CD4-positive, alpha-beta memory T cell (primary cell): ENCODE measurements around the gene CHRNE. TPM values are rescaled to one million over a fixed set of nuclear protein-coding genes. Genes with fewer than 3 reads are reported as not detected.

Experiments used
- CTCF ChIA-PET: fragments of 350-600 bp; sonication (Branson Sonifier 250); formaldehyde crosslinking; loops from one replicate; lab custom pipeline; 2021; ENCODE audit warnings: inconsistent platforms; ENCODE audit not compliant: partially characterized antibody; lab: Charles Lee
- POLR2A ChIA-PET: fragments of 350-600 bp; sonication (Branson Sonifier 250); formaldehyde crosslinking; loops from one replicate; lab custom pipeline; 2021; ENCODE audit not compliant: partially characterized antibody; lab: Charles Lee
- DNase-seq, 5 donors: peaks; one replicate each; pipeline versions ENCODE4 v3.0.0 to v3.0.0-alpha.2; 2020 to 2022; ENCODE audit warnings: mixed read lengths in 1 of 5
- H3K27ac ChIP-seq: one replicate; pipeline ENCODE4 v1.7.0; 2013; ENCODE audit warnings: low read depth, low read length
- H3K27me3 ChIP-seq: 2 replicates; pipeline ENCODE4 v1.7.0; 2013; ENCODE audit warnings: mild to moderate bottlenecking, low read length, moderate library complexity; ENCODE audit not compliant: insufficient read depth
- H3K36me3 ChIP-seq: 2 replicates; pipeline ENCODE4 v1.7.0; 2013; ENCODE audit warnings: mild to moderate bottlenecking, low read length, moderate library complexity; ENCODE audit not compliant: insufficient read depth
- H3K4me1 ChIP-seq: 2 replicates; pipeline ENCODE4 v1.7.0; 2013; ENCODE audit warnings: mild to moderate bottlenecking, low read length, moderate library complexity; ENCODE audit not compliant: insufficient read depth
- H3K4me3 ChIP-seq, 2 donors: one replicate each; pipeline ENCODE4 v1.7.0; 2013; ENCODE audit warnings: low read length in 2 of 2, mild to moderate bottlenecking in 1 of 2
- H3K9me3 ChIP-seq, 2 donors: one replicate each; pipeline ENCODE4 v1.7.0; 2013; ENCODE audit warnings: low read length in 2 of 2, control low read depth in 1 of 2; ENCODE audit not compliant: control insufficient read depth in 1 of 2
- H3K27ac Mint-ChIP-seq, 7 donors: one replicate each; pipeline ENCODE4 v1.8.0; 2020 to 2021; ENCODE audit warnings: mixed read lengths in 7 of 7, mild to moderate bottlenecking in 6 of 7, inconsistent platforms in 3 of 7, moderate library complexity in 3 of 7
- H3K27me3 Mint-ChIP-seq, 2 donors: one replicate each; pipeline ENCODE4 v1.8.0; 2020 to 2021; ENCODE audit warnings: mixed read lengths in 2 of 2
- H3K36me3 Mint-ChIP-seq, 2 donors: one replicate each; pipeline ENCODE4 v1.8.0; 2020 to 2021; ENCODE audit warnings: mixed read lengths in 2 of 2, inconsistent platforms in 1 of 2, mild to moderate bottlenecking in 1 of 2
- H3K4me1 Mint-ChIP-seq, 4 donors: one replicate each; pipeline ENCODE4 v1.8.0; 2020 to 2021; ENCODE audit warnings: mixed read lengths in 4 of 4, mild to moderate bottlenecking in 1 of 4
- H3K4me3 Mint-ChIP-seq, 8 donors: one replicate each; pipeline ENCODE4 v1.8.0; 2020 to 2021; ENCODE audit warnings: mixed read lengths in 8 of 8, mild to moderate bottlenecking in 7 of 8, moderate library complexity in 6 of 8, inconsistent platforms in 3 of 8
- H3K9me3 Mint-ChIP-seq, 8 donors: one replicate each; pipeline ENCODE4 v1.8.0; 2020 to 2021; ENCODE audit warnings: mixed read lengths in 8 of 8, mild to moderate bottlenecking in 5 of 8, inconsistent platforms in 3 of 8, moderate library complexity in 1 of 8
- intact Hi-C: fragments of 100-400 bp; cut with micrococcal nuclease; formaldehyde crosslinking; loops from one replicate; pipeline ENCODE4 v1.15.1; 2023
- polyA plus RNA-seq, 2 donors: library from polyadenylated mRNA; unstranded; fragments of 300-500 nt; fragmentation: Illumina TruSeq; gene quantifications; one replicate each; pipeline ENCODE4 v1.2.3, GENCODE V29; 2021
- total RNA-seq, 2 experiments: library from RNA; stranded (reverse); gene quantifications; one replicate each; pipeline ENCODE4 v1.2.3, GENCODE V29; 2021

CHRNE gene
- total and polyA plus RNA-seq, 4 experiments from 2014 or later = 0.08 to 1.3 (median 0.42) TPM

GRCh38 chr17:4898351-4898750 is 4.5 kb downstream of the CHRNE start:
- H3K4me3 ChIP-seq = no peak overlapping the region
- peak overlapping the region; percentile 67 for H3K27ac ChIP-seq
- H3K4me1 ChIP-seq = peaks cover 34% of the 10 kb centered on the region
- no peak for DNase-seq
- intact Hi-C loops = loop anchor here (2.0 kb wide), 2 partner anchors 102 to 188 kb away; partner anchors contain the start of genes ARRB2 and PSMB6
- H3K36me3 ChIP-seq = peaks cover 27% of the 10 kb centered on the region
- POLR2A ChIA-PET = interaction anchor here (0.6 to 5.7 kb wide), 7 partner anchors 9 to 195 kb away, joined by 3 to 40 read pairs (median 8); partner anchors contain the start of genes ARRB2, PELP1, RNF167 and SLC25A11
- H3K9me3 ChIP-seq = no peaks in the 10 kb centered on the region
- peaks cover 15 to 43% (median 29%) of the 10 kb centered on the region in 4 donors for H3K4me1 Mint-ChIP-seq
- H3K27me3 ChIP-seq = no peaks in the 10 kb centered on the region
- peak overlapping the region; percentile 65 to 82 (median 74) for H3K4me3 Mint-ChIP-seq
- peaks cover 0 to 2% of the 10 kb centered on the region in 2 donors for H3K27me3 Mint-ChIP-seq
- CTCF ChIA-PET = interaction anchor here (3.0 kb wide), 1 partner anchor 11 kb away, joined by 19 read pairs; no protein-coding TSS in a partner anchor
- peaks cover 11 to 33% of the 10 kb centered on the region in 2 donors for H3K36me3 Mint-ChIP-seq
- no peaks in the 10 kb centered on the region for H3K9me3 Mint-ChIP-seq
- H3K27ac Mint-ChIP-seq = peak overlapping the region; percentile 58 to 93 (median 84)

DNA sequence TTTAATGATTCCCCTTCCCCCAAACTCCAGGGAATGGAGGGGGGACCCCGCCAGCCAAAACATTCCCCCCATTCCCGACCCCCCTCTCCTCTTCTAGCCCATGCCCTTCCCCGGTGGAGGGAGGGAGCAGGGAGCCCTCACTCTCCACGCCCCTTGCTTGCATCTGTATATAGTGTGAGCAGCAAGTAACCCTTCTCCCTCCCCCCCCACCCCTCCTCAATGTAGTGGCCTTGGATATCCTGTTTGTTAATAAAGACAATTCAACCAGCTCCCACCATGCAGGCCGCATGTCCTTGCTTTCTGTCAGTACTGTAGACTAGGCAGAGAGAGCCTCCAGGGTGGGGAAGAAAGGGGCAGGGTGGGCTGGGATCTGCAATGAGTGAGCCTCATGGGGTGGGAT is 5.1 kb downstream of the CHRNE start:
- H3K36me3 Mint-ChIP-seq = peaks cover 14 to 37% of the 10 kb centered on the region in 2 donors

GRCh38 chr17:4897198-4897687 is 5.7 kb downstream of the CHRNE start:
- H3K36me3 ChIP-seq = peaks cover 36% of the 10 kb centered on the region

More for the DNA sequence above, 5.1 kb downstream of the CHRNE start:
- intact Hi-C loops = loop anchor here (2.0 kb wide), 2 partner anchors 101 to 187 kb away; partner anchors contain the start of genes ARRB2 and PSMB6
- peak overlapping the region in 3 of 8 donors; percentile 70 to 77 (median 71) for H3K4me3 Mint-ChIP-seq
- H3K36me3 ChIP-seq = peaks cover 33% of the 10 kb centered on the region
- peaks cover 0 to 2% of the 10 kb centered on the region in 2 donors for H3K27me3 Mint-ChIP-seq
- peaks cover 10 to 38% (median 24%) of the 10 kb centered on the region in 4 donors for H3K4me1 Mint-ChIP-seq
- H3K27ac Mint-ChIP-seq = peak overlapping the region in 4 of 7 donors; percentile 58 to 89 (median 80)
- H3K4me3 ChIP-seq = no peak overlapping the region
- no peak for DNase-seq
- no peaks in the 10 kb centered on the region for H3K9me3 Mint-ChIP-seq
- H3K27me3 ChIP-seq = no peaks in the 10 kb centered on the region
- POLR2A ChIA-PET = interaction anchor here (1.9 to 2.6 kb wide), 2 partner anchors 8 to 188 kb away, joined by 8 to 12 read pairs; partner anchors contain the start of gene ARRB2
- no peak overlapping the region for H3K27ac ChIP-seq
- H3K4me1 ChIP-seq = peaks cover 28% of the 10 kb centered on the region
- H3K9me3 ChIP-seq = no peaks in the 10 kb centered on the region
- CTCF ChIA-PET = no interaction called here

DNA sequence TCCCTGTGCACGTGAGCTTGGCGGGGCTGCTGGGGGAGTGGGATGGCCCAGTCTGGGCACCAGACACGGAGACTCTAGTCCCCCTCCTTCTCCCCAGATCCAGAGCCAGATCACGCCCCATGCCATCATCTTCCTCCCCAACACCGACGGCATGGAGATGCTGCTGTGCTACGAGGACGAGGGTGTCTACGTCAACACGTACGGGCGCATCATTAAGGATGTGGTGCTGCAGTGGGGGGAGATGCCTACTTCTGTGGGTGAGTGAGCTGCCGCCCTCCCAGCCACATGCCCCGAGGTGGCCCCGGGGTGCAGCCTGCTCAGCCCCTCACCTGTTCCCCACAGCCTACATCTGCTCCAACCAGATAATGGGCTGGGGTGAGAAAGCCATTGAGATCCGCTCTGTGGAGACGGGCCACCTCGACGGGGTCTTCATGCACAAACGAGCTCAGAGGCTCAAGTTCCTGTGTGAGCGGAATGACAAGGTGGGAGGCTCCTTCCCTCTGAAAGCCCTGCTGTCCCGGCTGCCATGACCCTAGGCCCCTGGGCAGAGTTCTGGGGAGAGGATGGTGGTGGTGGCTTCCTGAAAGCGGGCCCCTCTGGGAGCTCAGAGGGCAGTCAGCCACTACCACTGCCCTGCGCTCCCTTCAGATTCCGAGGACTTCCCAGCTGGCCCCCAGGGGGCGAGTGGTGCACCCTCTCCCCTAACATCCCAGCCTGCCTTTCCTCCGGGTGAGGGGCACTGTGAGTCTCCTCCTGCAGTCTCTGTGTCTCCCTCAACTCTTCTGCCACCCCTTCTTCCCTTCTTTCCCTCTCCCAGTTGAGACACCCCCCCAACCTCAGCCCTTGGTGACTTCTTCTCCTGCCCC is 6.3 kb downstream of the CHRNE start:
- ChIA-PET CTCF (interaction anchor here (0.9 to 1.0 kb wide), 2 partner anchors 8 to 12 kb away, joined by 3 read pairs; no protein-coding TSS in a partner anchor), POLR2A (interaction anchor here (0.9 to 1.3 kb wide), 2 partner anchors 44 to 187 kb away, joined by 3 to 4 read pairs; partner anchors contain the start of genes ARRB2, RNF167 and SLC25A11)
- peaks cover 42% of the 10 kb centered on the region for H3K36me3 ChIP-seq
- Mint-ChIP-seq H3K27ac (peak overlapping the region in 4 of 7 donors; percentile 13 to 87 (median 24)), H3K4me3 (no peak overlapping the region), H3K9me3 (no peaks in the 10 kb centered on the region), H3K4me1 (peaks cover 5 to 27% (median 17%) of the 10 kb centered on the region in 4 donors), H3K27me3 (peaks cover 0 to 2% of the 10 kb centered on the region in 2 donors), H3K36me3 (peaks cover 16 to 42% of the 10 kb centered on the region in 2 donors)
- H3K27me3 ChIP-seq = no peaks in the 10 kb centered on the region
- H3K27ac ChIP-seq = no peak overlapping the region
- DNase-seq = no peak
- no peaks in the 10 kb centered on the region for H3K9me3 ChIP-seq
- no peak overlapping the region for H3K4me3 ChIP-seq
- intact Hi-C loops = no loop called here
- peaks cover 23% of the 10 kb centered on the region for H3K4me1 ChIP-seq

More at GRCh38 chr17:4897198-4897687, 5.7 kb downstream of the CHRNE start:
- ChIA-PET POLR2A (interaction anchor here (0.9 to 1.3 kb wide), 2 partner anchors 43 to 187 kb away, joined by 3 to 4 read pairs; partner anchors contain the start of genes ARRB2, RNF167 and SLC25A11), CTCF (interaction anchor here (0.9 kb wide), 1 partner anchor 9 kb away, joined by 3 read pairs; no protein-coding TSS in a partner anchor)
- Mint-ChIP-seq H3K27me3 (peaks cover 0 to 2% of the 10 kb centered on the region in 2 donors), H3K27ac (peak overlapping the region in 3 of 7 donors; percentile 13 to 87 (median 30)), H3K9me3 (no peaks in the 10 kb centered on the region), H3K4me3 (no peak overlapping the region), H3K4me1 (peaks cover 5 to 32% (median 18%) of the 10 kb centered on the region in 4 donors), H3K36me3 (peaks cover 14 to 39% of the 10 kb centered on the region in 2 donors)
- Histone ChIP-seq H3K27ac (no peak overlapping the region), H3K4me1 (peaks cover 23% of the 10 kb centered on the region), H3K4me3 (no peak overlapping the region), H3K27me3 (no peaks in the 10 kb centered on the region), H3K9me3 (no peaks in the 10 kb centered on the region)
- no peak for DNase-seq
- intact Hi-C loops = no loop called here

DNA sequence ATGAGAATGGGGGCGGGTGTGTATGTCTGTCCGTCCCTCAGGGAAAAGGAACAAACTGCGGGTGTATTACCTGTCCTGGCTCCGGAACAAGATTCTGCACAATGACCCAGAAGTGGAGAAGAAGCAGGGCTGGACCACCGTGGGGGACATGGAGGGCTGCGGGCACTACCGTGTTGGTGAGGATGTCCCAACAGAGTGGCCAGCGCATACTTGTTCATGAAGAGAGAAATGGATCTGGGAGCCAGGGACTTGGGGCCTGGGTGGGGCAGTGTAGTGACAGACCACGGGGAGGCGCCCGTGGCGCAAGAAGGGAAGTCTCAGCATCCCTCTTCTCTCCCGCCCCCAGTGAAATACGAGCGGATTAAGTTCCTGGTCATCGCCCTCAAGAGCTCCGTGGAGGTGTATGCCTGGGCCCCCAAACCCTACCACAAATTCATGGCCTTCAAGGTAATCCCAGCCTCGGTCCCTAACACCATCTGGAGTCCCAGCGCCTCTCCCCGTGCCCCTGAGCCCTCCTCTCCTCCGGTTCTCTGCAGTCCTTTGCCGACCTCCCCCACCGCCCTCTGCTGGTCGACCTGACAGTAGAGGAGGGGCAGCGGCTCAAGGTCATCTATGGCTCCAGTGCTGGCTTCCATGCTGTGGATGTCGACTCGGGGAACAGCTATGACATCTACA is 7.1 kb downstream of the CHRNE start:
- no peak for DNase-seq
- intact Hi-C loops = no loop called here
- peak overlapping the region in 1 of 7 donors; percentile 13 for H3K27ac Mint-ChIP-seq
- peaks cover 49% of the 10 kb centered on the region for H3K36me3 ChIP-seq
- peaks cover 18% of the 10 kb centered on the region for H3K4me1 ChIP-seq
- CTCF ChIA-PET = interaction anchor here (1.0 kb wide), 1 partner anchor 13 kb away, joined by 3 read pairs; no protein-coding TSS in a partner anchor
- H3K9me3 Mint-ChIP-seq = no peaks in the 10 kb centered on the region
- H3K4me3 ChIP-seq = no peak overlapping the region
- peaks cover 3 to 20% (median 14%) of the 10 kb centered on the region in 4 donors for H3K4me1 Mint-ChIP-seq
- H3K4me3 Mint-ChIP-seq = peak overlapping the region in 1 of 8 donors; percentile 59
- no peak overlapping the region for H3K27ac ChIP-seq
- H3K36me3 Mint-ChIP-seq = peaks cover 22 to 43% of the 10 kb centered on the region in 2 donors
- H3K27me3 ChIP-seq = no peaks in the 10 kb centered on the region
- H3K9me3 ChIP-seq = no peaks in the 10 kb centered on the region
- peaks cover 0 to 2% of the 10 kb centered on the region in 2 donors for H3K27me3 Mint-ChIP-seq
- POLR2A ChIA-PET = interaction anchor here (1.3 kb wide), 1 partner anchor 44 kb away, joined by 3 read pairs; the partner anchor contains the start of genes RNF167 and SLC25A11

DNA sequence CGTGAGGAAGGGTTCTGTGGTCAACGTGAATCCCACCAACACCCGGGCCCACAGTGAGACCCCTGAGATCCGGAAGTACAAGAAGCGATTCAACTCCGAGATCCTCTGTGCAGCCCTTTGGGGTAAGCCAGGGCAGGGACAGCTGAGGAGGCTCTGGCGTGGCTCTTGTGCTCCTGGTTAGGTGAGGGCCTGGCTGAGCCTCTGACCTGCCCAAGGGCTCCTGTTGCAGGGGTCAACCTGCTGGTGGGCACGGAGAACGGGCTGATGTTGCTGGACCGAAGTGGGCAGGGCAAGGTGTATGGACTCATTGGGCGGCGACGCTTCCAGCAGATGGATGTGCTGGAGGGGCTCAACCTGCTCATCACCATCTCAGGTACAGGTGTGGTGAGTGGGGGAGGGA is 7.8 kb downstream of the CHRNE start:
- H3K4me1 ChIP-seq = peaks cover 12% of the 10 kb centered on the region
- H3K36me3 Mint-ChIP-seq = peaks cover 22 to 48% of the 10 kb centered on the region in 2 donors
- H3K4me3 Mint-ChIP-seq = no peak overlapping the region
- H3K4me3 ChIP-seq = no peak overlapping the region
- ChIA-PET CTCF (no interaction called here), POLR2A (no interaction called here)
- H3K27ac Mint-ChIP-seq = peak overlapping the region in 1 of 7 donors; percentile 13
- no peaks in the 10 kb centered on the region for H3K27me3 ChIP-seq
- H3K27ac ChIP-seq = no peak overlapping the region
- peaks cover 2 to 16% (median 12%) of the 10 kb centered on the region in 4 donors for H3K4me1 Mint-ChIP-seq
- intact Hi-C loops = no loop called here
- DNase-seq = no peak
- H3K9me3 ChIP-seq = no peaks in the 10 kb centered on the region
- H3K36me3 ChIP-seq = peaks cover 56% of the 10 kb centered on the region
- peaks cover 0 to 2% of the 10 kb centered on the region in 2 donors for H3K27me3 Mint-ChIP-seq
- no peaks in the 10 kb centered on the region for H3K9me3 Mint-ChIP-seq
